NCI-H2171 treated with DMSO at 0.1 percent for 48 hours (cell line): ENCODE measurements around the gene DOP1A.

ENCODE experiments used
- DNase-seq: peaks from one replicate; lab custom pipeline; 2025; lab: John Stamatoyannopoulos, UW

The DOP1A gene

DNA sequence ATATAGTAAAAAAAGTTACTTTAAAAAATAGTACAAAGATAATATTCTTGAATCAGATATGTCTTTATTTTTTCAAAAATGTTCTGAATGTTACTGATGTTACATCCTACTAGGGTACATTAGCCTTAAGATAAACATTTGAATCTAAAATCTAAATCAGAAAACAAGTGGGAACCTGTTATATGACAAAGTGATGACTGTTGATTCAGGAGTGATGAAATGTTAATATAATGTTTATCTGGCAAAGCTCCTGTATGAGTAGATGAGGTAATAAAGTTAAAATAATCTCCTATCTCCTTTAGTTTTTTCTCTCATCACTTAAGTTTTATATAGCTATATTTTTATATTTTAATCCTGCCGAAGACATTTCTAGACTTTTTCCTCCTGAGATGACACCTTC is 4.2 kb downstream of the DOP1A start:
- DNase-seq: no peak

DNA sequence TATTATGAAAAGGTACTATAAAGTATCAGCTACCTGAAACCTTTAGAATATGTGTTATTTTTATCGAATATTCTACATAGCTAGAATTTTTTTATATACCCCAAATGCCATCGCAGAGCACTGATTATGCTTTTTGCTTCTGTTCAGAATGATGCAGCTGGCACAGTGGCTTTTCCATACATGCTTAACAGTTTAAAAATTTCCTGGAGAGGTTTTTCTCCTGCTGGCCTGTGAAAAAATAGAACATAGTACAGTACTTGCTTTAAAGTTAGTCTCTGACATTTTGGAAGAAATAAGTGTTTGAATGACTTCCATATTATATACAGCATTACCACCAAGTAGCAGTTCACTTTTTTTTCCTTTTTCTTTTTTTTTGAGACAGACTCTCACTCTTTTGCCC is 5.3 kb downstream of the DOP1A start:
- no peak for DNase-seq

DNA sequence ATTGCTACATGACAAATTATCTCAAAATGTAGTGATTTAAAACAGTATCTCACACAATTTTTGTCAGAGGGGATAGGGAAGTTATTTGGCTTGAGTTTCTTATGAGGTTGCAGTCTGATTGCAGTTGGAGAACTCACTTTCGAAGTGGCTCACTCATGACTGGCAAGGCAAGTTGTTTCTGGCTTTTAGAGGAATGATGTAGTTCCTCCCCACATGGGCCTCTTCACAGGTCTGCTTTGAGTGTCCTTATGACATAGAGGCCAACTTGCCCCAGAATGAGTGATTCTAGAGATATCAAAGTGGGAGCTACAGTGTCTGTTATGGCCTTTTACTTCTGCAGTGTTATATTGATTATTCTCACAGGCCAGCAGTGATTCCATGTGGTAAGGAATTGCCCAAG is 6.1 kb downstream of the DOP1A start:
- DNase-seq: no peak

DNA sequence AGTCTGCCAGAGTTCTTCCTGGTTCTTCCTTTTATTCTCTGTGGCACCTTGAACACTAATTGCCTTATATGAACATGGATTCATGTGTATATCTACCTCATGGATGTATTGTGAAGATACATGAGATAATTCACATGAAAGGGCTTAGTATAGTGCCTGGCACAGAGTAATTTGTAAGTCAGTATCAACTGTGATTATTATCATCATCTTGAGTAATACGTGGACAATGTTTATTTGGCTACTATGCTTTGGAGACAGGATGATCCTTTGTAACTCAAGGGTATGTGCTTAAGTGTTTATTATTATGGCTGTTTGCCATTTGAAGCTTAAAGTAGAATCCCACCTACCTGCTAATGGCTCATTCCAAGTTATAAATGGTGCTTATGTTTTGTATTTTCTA is 16.0 kb downstream of the DOP1A start:
- DNase-seq: no peak

DNA sequence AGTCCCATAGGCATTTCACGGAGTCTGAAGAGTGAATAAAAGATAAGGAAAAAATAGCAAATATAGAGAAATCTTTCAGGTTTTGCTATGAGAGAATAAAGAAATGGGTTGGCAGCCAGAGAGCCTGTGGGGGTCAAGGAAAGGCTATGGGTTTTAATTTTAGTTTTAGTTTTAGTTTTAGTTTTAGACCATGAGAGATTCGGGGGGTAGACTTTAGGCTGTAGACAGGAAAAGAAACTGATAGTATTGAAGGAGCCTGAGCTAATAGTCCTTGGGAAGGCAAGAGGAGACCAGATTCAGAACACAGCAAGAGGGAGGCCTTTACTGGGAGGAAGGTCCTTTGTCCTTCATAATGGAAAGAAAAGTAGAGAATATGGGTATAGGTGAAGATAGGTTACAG is 19.3 kb downstream of the DOP1A start:
- no peak for DNase-seq

DNA sequence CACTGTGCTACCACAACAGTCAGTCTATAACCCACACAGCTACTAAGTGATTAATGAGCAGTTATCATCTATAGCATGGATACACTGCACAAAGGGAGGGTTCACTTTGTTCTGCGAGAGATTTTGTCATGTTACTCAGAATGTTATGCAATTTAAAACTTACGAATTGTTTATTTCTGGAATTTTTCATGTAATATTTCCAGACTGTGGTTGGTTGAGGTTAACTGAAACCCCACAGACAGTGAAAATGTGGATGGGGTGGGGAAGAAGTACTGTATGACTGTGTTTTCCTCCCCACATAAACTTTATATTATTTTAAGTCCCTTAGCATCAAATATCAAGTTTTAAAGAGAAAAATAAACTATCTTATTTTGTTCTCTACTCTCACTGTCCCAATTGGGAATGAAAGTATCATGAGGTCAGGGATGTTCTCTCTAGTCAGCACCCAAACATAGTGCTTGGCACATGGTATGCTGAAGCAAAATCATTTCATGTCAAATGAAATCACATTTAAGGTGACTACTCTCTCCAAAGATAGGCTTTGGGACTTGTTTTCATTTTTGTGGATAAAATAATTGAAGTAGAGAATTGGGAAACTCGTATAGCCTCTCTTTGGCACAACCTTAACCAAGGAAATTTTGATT is 25.4 kb downstream of the DOP1A start:
- no peak for DNase-seq

DNA sequence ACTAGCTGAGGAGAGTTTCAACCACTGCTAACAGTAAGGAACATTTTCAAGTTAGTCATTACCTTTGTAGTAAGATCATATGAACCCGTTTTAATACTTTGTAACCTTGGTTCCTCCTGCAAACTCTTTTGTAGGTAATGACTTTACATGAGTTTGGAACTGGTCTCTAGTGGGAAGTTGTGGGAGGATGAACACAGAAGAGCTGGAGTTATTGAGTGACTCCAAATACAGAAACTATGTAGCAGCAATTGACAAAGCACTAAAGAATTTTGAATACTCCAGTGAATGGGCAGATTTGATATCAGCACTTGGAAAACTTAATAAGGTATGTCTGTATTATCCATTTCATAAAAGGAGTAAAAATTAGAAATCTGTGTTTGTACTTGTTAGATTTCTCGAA is 29.3 kb downstream of the DOP1A start:
- no peak for DNase-seq

DNA sequence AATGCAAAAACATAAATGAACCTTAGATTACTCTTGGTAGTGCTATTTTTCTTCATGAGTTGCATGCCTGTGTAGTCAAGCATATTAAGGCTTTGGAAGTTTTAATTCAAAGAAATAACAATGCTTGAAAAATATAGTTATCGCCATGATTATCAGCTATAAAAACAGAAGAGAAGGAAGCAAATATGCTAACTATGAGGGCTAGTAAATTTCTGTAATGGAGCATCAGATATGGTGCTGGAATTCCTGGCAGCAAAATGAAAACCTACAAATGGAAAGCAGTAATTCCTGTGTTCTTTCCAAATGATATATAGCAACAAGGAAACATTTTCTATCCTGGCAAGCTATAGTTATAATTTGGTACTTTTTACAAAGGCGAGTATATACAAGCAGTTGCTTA is 29.7 kb downstream of the DOP1A start:
- DNase-seq: no peak

DNA sequence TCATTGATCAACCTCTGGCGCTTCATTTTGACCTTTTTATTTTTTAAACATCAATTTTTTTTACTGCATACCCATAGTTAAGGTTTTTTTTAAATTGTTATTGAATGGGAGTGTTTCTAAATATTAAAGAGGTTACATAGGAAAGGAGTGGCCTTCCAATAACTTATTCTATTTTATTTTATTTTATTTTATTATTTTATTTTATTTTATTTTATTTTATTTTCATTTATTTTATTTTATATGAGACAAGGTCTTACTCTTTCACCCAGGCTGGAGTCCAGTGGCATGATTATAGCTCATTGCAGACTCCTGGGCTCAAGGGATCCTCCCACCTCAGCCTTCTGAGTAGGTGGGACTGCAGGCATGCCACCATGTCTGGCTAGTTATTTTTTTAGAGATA is 30.2 kb downstream of the DOP1A start:
- DNase-seq: no peak

DNA sequence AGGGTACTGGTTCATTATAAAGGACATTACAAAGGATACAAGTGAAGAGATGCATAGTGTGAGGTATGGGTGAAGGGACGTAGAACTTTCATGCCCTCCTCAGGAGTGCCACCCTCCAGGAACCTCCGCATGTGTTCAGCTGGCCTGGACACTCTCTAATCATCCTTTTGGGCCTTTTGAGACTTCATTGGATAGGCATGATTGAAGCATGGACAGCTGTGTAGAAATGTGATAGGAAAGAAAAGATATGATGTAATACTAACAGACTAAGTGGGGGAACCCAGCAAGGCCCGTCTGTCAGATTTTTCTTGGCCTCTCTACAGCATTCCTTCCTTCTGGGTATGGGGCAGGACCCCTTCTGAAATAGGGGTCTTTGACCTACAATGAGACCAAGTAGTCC is 31.1 kb downstream of the DOP1A start:
- no peak for DNase-seq

DNA sequence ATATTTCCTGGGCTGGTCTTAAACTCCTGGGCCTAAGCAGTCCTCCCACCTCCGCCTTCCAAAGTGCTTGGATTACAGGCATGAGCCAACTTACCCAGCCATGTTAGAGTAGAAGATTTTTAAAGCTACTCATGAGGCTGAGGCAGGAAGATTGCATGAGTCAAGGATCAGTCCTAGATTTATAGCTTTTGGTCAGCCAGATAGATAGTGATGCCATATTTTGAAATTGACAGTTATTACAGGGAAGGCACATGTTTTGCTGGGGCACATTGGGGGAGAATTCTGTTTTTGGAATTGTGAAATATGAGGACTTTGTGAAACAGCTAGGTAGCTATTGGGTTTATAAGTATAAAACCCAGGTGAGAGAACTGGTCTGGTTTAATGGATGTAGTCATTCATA is 40.9 kb downstream of the DOP1A start:
- DNase-seq: no peak

DNA sequence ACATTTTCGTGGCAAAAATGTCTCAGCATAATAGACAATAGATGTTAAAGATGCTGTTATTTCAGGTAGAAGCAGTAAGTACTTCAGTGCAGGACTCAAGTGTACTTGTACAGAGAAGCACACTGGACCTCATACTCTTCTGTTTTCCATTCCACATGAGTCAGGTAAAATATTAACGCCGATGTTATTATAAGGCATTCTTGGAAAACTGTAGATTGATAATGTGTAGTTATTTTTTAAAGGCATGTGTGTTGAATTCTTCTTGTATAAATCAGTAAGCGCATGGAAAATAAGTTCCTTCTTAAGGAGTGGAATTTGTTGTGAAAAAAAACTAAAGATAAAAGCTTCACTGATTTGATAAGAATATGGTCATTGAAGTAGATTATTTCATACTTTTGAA is 45.8 kb downstream of the DOP1A start:
- DNase-seq: no peak

DNA sequence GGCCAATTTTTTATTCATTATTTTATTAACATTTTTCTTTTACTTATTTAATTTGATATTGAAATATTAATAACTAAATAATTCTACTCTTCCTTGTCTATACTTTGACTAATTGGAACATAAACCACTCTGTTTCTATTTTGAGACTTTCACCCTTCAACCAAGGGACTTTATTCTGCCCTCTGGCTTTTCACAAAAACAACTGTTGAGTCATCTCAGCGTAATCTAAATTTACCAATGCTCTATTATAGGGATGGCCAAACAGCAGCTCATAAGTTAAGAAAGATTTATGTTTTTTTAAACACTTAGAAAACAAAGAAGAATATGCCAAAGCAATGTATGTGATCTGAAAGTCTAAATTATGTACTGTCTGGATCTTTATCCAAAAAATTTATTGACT is 46.7 kb downstream of the DOP1A start:
- no peak for DNase-seq

DNA sequence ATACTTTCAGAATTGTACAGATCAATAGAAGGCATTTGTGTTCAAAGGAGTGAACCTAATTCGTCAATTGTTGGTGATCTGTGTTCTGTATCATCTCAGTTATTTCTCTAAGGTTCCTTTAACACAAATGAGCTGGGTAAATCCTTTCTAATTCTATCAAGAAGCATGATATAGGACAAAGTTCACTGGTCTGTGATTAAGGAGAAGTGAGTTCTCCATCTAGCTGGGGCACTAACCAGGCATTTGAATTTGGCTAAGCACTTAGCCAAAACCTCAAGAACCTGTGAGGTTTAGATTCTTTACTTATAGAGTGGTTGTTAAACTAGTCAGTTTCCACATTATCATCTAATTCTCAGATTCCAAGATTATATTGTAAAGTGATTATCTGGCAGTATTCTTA is 50.3 kb downstream of the DOP1A start:
- DNase-seq: no peak

DNA sequence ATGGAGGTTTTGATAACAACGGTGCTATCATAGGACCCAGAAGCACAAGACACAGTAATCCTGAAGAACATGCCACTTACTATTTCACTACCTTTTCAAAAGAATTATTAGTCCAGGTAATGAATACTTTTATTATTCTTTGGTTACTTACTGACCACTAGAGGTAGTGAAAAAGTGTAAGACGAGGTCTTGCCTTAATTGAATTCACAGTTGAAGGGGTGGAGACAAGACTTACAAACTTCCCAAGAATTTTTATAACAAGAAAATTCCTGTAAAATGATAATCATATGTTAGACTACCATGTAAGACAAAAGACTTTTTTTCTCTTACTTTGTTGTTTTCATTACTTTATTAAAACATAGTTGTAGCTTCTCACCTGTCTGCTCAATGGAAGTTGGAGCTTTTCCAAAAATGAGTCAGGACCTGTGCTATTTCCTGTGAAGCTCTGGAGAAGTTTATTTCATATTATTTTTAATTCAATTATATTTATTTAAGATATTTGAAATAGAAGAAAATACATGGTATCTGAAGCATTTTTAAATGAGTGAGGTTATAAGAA is 52.4 kb downstream of the DOP1A start:
- DNase-seq: no peak

DNA sequence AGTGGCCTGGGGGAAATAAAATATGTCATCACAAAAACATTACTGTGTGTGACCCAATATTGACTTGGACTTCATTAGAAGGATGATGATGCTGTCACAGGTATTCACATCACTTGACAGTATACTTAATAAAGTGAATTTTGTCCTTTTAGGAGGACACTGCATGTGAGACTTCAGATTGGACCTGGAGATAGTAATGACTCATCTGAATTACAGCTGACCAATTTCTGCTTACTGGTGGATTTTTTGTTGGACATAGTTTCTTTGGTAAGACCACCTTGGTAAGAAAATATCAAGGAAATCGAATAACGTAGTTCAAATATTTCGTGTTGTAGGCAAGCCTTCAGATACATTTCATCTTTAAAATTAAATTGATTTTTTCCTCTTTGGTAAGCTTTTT is 57.1 kb downstream of the DOP1A start:
- no peak for DNase-seq

DNA sequence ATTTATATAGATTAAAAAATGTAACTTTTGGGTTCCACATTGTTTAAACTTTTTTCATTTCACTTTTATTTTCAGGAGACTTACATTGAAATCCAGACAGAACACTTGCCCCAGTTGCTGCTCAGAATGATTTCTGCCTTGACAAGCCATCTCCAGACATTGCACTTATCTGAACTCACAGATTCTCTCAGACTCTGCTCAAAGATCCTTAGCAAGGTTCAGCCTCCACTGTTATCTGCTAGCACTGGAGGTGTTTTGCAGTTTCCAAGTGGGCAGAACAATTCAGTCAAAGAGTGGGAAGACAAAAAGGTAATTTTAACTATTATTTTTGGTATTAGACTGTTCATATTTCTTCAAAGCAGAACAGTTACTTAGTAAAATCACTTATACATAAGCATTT is 58.0 kb downstream of the DOP1A start:
- no peak for DNase-seq

DNA sequence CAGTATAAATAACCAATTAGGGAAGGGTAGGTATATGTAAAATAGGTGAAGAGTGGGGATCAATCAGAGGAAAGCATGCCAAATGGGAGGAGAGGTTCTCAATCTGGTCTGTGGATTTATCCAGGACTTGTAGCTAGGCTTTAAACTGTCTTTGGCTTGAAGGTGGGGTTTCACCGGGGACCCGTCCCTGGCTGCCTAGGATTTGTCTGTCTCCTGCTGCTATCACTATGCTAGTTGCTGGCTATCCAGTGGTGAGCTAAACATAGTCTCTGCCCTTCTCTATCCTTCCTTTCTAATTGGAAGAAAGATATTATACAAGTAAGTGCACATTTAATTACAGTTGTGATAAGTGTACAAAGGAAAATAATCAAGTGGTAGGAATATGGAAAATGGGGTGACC is 58.8 kb downstream of the DOP1A start:
- no peak for DNase-seq

DNA sequence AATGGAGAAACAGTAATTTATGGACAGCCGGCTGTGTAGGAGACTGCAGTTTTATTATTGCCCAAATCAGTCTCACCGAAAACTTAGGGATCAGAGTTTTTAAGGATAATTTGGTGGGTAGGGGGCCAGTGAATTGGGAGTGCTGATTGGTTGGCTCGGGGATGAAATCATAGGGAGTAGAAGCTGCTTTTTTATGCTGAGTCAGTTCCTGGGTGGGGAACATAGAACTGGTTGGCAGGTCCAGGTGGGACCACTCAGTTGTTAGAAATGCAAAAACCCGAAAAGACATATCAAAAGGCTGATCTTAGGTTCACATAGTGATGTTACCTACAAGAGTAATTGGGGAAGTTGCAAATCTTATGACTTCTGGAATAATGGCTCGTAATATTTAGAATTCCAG is 59.3 kb downstream of the DOP1A start:
- DNase-seq: no peak

DNA sequence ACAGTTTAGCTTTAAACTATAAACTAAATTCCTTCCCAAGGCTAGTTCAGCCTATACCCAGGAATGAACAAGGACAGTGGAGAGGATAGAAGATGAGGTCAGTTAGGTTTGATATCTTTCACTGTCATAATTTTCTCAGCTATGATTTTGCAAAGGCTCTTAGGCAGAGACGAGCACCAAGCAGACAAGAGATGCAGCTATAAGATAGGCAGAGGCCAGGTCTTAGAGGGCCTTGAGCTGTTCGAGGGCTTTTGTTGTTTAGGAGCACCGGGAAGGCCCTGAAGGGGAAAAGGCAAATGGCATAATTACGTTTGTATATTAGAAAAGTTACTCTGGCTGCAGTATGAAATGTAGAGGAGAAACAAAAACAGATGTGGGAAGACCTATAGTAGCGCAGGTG is 59.8 kb downstream of the DOP1A start:
- DNase-seq: no peak

DNA sequence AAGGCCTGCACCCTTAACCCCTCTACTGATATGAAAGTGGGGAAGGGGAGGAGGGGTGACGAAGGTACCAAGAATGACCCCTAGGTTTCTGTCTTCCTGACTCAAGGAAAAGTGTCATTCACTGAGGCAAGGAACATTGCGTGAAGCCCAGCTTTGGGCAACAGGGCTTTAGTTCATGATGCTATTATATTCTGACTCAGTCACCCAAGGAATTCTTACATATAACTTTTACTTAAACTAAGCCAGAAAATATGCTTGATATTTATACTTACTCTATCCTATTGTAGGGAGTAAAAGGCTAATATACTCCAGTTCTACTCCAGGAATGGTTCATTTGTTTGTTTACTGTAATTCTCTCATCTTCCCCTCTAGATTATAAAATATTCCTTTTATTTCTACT is 60.5 kb downstream of the DOP1A start:
- DNase-seq: no peak

DNA sequence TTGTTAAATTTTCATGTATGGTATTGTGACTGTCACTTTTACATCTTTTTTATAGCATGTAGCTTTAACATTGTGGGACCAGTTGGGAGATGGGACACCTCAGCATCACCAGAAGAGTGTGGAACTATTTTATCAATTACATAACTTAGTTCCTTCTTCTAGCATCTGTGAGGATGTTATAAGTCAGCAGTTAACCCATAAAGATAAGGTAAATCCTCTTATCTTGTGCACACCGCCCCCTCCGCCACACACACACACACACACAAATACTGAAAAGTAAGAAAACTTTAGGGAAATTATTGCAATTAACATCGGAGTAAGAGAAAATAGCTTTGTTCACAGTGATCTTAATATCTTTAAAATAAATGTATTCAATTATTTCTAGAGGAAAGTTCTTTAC is 64.7 kb downstream of the DOP1A start:
- DNase-seq: no peak

DNA sequence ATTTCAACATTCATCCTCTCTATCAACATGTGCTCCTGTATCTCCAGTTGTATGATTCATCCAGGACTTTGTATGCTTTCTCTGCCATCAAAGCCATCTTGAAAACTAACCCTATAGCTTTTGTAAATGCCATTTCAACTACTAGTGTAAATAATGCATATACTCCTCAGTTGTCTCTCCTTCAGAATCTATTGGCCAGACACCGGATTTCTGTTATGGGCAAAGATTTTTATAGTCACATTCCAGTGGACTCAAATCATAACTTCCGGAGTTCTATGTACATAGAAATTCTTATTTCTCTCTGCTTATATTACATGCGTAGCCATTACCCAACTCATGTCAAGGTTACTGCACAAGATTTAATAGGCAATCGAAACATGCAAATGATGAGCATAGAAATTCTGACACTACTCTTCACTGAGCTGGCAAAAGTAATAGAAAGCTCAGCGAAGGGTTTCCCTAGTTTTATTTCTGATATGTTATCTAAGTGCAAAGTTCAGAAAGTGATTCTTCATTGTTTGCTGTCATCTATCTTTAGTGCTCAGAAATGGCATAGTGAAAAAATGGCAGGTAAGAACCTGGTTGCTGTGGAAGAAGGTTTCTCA is 70.7 kb downstream of the DOP1A start:
- no peak for DNase-seq

DNA sequence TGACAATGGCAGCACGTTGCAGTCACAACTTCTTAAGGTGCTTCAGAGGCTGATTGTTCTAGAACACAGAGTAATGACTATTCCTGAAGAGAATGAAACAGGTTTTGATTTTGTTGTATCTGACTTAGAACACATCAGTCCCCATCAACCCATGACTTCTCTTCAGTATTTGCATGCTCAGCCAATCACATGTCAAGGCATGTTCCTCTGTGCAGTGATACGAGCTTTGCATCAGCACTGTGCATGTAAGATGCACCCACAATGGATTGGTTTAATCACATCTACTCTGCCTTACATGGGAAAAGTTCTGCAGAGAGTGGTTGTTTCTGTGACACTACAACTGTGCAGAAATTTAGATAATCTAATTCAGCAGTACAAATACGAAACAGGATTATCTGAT is 71.3 kb downstream of the DOP1A start:
- no peak for DNase-seq
